Stimulated activated CD4-positive, alpha-beta T cell treated with anti-CD3 and anti-CD28 coated beads, Interleukin-4, amount 100 ng/mL, for 1 hour (primary cell): ENCODE results near the gene SMPD2.
A peak's percentile ranks its signal among the peaks of the same experiment; 100 is the strongest.
"Not testable (repeated sequence)": the region's sequence is repeated elsewhere in the genome, so short reads cannot be mapped to it uniquely, and the experiment has no call there.

ENCODE experiments used
- DNase-seq: peaks from one replicate; pipeline ENCODE4 v3.0.0-alpha.2; 2020

The SMPD2 gene

GRCh38 chr6:109447087-109447486 lies 6.6 kb downstream of the SMPD2 start:
- no peak for DNase-seq

- DNase-seq = no peak
These were observed 7.5 kb downstream of the SMPD2 start for GRCh38 chr6:109447878-109448555.

GRCh38 chr6:109448615-109449014 lies 8.1 kb downstream of the SMPD2 start:
- DNase-seq = no peak

GRCh38 chr6:109449064-109449794 lies 8.7 kb downstream of the SMPD2 start:
- DNase-seq = no peak

GRCh38 chr6:109449795-109450673 lies 9.5 kb downstream of the SMPD2 start:
- no peak for DNase-seq

GRCh38 chr6:109450801-109451200 lies 10.3 kb downstream of the SMPD2 start:
- no peak for DNase-seq

- DNase-seq = no peak
These were observed 10.9 kb downstream of the SMPD2 start for GRCh38 chr6:109451376-109451775.

GRCh38 chr6:109452181-109452580 lies 11.7 kb downstream of the SMPD2 start:
- DNase-seq = no peak

GRCh38 chr6:109453156-109453555 lies 12.6 kb downstream of the SMPD2 start:
- no peak for DNase-seq

GRCh38 chr6:109453594-109454495 lies 13.3 kb downstream of the SMPD2 start:
- DNase-seq = no peak

GRCh38 chr6:109454496-109455436 lies 14.2 kb downstream of the SMPD2 start:
- peak; percentile 53 for DNase-seq

GRCh38 chr6:109455437-109456110 lies 15.1 kb downstream of the SMPD2 start, which contains the start of gene MICAL1:
Gene MICAL1 (minus strand): TSS chr6:109455772. CDS start chr6:109454196, 1,576 bp downstream.
- DNase-seq = peak; percentile 55

GRCh38 chr6:109456111-109456583 lies 15.6 kb downstream of the SMPD2 start:
- no peak for DNase-seq

GRCh38 chr6:109456710-109457561 lies 16.4 kb downstream of the SMPD2 start:
- no peak for DNase-seq

- DNase-seq = no peak
These were observed 17.1 kb downstream of the SMPD2 start for GRCh38 chr6:109457562-109457996.

GRCh38 chr6:109458774-109459531 lies 18.4 kb downstream of the SMPD2 start:
- no peak for DNase-seq

GRCh38 chr6:109460161-109460829 lies 19.8 kb downstream of the SMPD2 start:
- no peak for DNase-seq

- DNase-seq = not testable (repeated sequence)
These were observed 20.7 kb downstream of the SMPD2 start for GRCh38 chr6:109461205-109461604.
